GM12801 (cell line): Measurements from ENCODE around the gene NOP16.

Experiments
- TF ChIP-seq, protein P1 (sequence below): IDR thresholded peaks from one replicate; pipeline ENCODE4 v1.5.1; 2011; ENCODE audit warnings: control low read depth; ENCODE audit not compliant: insufficient read length; ENCODE audit errors: extremely low read depth

The NOP16 gene

DNA sequence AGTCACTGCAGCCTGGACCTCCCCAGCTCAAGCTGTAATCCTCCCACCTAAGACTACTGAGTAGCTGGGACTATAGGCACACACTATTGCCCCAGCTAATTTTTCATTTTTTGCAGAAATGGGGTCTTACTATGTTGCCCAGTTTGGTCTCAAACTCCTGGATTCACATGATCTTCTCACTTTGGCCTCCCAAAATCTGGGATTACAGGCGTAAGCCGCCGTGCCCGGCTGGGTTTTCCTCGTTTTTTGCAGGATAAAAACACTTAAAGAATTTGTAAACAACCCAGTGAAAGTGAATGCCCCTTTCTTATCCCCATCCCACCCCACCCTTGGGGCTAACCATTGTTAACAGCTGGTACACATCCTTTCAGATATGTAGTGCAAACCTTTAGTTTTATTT, 20.2 kb upstream of the NOP16 start:
- TF ChIP-seq, protein P1, sequence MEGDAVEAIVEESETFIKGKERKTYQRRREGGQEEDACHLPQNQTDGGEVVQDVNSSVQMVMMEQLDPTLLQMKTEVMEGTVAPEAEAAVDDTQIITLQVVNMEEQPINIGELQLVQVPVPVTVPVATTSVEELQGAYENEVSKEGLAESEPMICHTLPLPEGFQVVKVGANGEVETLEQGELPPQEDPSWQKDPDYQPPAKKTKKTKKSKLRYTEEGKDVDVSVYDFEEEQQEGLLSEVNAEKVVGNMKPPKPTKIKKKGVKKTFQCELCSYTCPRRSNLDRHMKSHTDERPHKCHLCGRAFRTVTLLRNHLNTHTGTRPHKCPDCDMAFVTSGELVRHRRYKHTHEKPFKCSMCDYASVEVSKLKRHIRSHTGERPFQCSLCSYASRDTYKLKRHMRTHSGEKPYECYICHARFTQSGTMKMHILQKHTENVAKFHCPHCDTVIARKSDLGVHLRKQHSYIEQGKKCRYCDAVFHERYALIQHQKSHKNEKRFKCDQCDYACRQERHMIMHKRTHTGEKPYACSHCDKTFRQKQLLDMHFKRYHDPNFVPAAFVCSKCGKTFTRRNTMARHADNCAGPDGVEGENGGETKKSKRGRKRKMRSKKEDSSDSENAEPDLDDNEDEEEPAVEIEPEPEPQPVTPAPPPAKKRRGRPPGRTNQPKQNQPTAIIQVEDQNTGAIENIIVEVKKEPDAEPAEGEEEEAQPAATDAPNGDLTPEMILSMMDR, result no peak

DNA sequence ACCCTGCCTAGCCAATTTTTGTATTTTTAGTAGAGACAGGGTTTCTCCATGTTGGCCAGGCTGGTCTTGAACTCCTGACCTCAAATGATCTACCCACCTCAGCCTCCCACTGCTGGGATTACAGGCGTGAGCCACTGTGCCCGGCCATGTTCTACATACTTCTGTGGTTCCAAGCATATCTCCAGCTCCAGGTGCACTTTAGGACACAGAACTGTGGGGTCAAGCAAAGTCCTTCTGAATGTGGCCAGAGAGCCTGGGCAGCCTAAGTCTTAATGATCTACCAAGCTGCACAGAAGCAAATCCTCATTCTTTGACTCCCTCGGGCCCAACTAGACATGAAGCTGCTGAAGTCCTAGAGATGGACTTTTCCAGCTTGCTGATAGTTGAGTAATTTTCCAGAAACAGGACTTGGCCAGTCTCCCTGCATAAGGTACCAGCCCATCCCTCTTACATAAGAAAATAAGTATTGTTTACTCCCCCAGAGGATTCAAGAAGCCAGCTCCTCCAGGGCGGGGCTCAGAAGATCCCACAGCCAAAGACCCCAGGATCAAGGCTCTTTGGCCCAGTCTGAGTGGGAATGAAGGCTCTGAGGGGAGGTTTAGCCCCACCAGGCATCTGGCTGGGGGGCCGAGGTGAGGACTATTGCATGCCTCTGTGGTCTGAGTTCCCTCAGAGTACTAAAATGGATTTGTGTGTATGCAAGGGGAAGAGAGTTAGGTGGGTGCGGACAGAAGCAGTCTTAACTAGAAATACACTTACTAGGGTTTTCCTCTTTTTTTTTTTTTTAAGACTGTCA, 19.3 kb upstream of the NOP16 start:
- TF ChIP-seq, protein P1, result no peak

DNA sequence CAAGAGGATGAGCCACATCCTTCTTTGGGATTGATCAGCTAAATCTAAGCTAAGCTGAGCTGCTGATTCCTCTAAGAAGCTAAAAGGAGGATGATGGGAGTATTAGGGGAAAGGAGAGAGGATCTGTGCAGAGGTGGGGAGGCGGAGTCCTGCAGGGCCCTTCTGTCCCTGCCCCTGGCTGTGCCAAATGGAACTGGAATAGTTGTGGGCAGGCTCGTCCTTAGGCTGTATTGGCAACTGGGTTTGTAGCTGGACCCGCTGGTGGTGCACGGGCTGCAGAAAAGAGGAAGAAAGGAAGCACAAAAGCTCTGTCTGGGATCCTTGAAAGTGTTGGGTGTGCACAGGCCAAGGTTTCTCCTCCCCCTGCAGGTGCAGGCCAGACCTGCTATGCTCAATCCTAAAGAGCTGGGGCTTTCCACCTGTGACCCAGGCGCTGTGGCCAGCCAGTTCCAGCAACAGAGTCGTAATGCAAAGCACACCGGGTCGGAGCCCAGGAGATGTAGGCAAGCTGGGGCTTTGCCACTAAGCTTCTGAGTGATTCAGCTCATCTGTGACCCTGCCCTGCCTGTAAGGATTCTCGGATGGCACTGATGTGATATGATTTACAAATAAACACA, 18.1 kb upstream of the NOP16 start:
- TF ChIP-seq, protein P1, result no peak

DNA sequence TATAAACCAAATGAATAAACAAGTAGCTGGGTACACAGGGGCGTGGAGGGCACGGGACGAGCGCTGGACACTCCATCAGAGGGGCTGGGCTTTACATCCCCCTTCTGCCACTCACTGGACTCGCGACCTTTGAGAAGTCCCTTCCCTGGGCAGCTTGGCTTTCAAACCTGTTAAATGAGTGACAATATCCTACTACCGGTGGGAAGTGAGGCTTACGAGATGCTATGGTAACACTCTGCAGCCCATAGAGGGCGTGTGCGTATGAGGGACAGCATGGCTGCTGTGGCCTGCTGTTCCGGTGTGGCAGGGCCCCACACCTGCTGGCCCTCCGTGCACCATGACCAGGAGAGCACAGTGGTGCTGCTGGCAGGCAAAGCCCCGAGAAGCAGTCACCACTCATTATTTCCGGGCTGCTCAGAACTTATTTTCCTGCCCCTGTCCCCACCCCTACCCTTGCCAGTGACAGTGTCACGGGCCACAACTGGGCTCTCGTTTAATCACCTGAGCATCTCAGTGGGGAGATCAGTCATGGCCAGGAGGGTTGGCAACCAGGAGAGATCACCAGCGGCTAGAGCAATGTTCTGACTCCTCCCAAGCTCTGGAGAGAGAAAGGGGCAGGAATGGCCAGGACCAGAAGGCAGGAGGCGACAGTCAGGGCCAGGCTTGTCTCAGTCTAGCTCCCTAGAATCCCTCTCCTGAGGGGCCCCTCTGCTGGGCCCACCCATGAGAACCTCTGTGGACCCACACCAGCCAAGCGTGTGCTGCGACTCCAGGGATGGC, 17.4 kb upstream of the NOP16 start:
- TF ChIP-seq, protein P1, result no peak

DNA sequence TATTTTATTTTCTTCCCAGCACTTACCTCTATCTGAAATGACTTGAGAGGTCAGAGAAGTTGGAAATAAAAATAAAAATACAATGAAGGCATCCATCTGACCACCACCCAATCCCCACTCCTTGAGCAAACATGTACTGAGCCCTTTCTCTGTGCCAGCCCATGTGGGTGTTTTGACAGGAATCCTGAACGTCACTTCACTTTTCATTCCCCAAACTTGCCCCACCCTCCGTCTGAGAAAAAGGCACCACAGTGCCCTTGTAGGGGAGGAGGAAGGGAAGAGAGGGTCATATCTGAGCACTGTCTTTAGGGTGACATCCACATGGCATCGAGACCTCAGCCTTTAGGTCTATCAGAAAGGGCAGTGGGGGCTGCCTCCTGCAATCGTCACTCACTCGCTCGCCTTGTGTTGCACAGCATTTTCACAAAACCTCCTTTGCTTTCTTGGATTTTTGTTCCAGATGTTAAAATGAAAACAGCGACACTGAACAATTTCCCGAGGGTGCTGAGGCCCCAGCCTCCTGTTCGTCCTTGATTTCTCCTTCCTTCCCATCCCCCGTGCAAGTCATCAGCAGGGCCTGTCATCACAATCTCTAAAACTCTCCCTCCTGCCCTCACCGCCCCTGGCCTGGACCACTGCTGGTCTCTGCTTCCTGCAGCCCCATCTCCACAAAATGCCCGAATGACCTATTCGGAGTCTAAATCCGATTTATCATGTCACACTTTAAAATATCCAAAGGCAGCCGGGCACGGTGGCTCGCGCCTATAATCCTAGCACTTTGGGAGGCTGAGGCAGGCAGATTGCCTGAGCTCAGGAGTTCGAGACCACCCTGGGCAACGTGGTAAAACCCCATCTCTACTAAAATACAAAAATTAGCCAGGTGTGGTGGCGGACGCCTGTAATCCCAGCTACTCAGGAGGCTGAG, 13.1 kb upstream of the NOP16 start:
- TF ChIP-seq, protein P1, result no peak

DNA sequence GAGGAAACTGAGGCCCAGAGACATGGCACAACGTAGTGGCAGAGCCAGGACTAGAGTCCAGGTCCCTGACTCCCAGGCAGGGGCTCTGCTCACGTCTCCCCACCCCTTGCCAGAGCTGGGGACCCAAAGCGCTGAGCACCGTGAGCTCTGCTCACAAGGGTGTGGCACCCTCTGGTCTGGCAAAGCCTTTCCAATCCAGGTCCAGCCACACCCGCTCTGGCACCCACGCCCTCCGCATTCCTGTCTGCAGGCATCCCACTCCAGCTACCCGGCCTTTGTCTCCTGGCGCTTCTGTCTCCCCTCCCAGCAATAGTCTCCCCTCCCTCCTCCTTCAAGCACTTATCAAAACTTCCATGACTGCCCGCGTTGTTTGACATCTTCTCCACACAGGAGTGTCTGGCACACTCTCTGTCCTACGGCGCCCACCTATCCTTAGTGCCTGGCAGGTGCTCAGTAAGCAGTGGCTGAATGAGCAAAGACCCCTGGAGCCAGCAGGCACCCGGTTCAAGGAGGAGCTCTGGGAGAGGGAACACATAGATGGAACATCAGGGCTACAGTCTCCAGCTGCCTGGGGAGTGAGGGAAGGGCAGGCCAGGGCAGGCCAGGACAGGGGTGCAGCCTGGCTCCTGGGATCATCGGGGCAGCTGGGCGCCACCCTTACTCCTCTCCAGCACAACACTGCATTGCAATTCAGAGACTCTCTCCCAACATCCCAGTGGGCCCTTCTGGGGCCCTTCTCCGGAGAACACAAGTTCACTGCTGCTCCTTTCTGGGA, 12.2 kb upstream of the NOP16 start:
- TF ChIP-seq, protein P1, result no peak
